ENCODE data around the gene HOXA1.
A peak's percentile ranks its signal among the peaks of the same experiment; 100 is the strongest.

The HOXA1 gene

GRCh38 chr7:27131390-27131819 is 35.6 kb upstream of the HOXA1 start:
- no peak for DNase-seq (ENCODE audit: low spot score)

GRCh38 chr7:27130540-27131389 is 35.0 kb upstream of the HOXA1 start, which contains the start of gene HOXA4:
HOXA4 (minus strand) TSS chr7:27130757; CDS start chr7:27130733, 24 bp downstream.
- peak; percentile 97 for DNase-seq (ENCODE audit: low spot score)

GRCh38 chr7:27129729-27130539 is 34.1 kb upstream of the HOXA1 start:
- DNase-seq (ENCODE audit: low spot score): peak; percentile 59

DNA sequence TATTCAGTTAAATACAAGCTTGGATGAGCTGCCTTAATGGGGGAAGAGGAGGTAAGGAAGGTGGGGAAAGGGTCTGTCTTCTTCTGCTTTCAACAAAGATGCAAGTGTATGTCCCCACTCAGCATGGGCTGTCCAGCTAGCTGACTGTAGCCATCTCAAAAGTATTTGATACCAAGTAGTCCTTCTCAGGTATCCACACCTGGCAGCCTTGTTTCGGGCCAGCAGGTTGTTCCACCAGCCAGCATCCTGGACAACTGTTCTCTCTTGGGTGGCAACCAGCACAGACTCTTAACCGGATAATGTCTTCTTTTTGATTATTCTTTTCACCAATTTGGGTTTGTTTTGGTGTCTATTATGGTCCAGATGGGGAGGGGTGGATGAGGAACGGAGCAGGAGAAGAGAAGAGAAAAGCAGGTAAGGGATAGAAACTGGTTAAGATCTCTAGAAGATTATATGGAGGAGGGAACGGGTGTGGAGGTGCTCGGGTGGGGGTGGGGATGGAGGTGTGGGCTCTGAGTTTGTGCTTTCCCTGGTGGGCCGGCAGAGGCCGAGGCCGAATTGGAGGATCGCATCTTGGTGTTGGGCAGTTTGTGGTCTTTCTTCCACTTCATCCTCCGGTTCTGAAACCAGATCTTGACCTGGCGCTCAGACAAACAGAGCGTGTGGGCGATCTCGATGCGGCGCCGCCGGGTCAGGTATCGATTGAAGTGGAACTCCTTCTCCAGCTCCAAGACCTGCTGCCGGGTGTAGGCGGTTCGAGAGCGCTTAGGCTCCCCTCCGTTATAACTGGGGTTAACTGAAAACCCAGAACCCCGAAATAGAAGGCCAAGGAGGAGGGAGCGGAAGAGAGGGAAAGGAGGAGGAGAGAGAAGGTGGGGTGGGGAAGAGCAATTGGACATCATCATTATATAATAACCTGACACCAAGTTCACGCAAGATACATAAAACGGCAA is 33.3 kb upstream of the HOXA1 start:
- DNase-seq (ENCODE audit: low spot score): no peak

GRCh38 chr7:27128034-27128433 is 32.2 kb upstream of the HOXA1 start:
- no peak for DNase-seq (ENCODE audit: low spot score)

DNA sequence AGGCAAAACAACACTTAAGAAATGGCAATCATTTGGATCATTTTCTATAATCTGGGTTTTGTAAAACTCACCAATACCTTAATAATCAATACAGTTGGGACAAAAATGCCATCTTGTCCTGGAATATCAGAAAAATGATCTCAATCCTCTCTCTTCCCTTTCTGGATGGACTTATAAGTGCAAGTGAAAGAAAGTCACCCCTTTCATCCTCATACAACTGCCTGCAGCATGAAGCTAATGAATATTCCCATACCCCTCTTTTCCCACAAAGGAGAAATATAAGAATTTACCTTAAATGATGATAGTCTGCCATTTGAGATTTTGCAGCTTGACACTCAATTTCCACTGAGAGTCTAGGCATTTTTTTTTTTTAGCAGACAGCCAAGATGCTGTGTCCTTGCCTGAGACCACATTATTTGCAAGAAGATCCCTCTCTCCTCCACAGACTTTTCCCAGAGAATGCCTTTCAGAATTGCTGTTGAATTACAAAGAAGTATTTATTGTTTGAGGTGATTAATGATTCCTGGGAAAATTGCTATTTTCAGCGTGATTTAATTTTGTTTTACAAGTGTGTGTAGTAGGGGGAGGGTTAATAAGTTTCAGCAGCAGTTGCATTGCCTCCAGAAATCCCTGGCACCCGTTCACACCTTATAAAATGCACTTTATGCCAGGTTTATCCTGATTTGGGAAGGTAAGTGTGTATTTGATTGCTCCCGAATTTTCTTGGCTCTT is 31.0 kb upstream of the HOXA1 start:
- no peak for DNase-seq (ENCODE audit: low spot score)

DNA sequence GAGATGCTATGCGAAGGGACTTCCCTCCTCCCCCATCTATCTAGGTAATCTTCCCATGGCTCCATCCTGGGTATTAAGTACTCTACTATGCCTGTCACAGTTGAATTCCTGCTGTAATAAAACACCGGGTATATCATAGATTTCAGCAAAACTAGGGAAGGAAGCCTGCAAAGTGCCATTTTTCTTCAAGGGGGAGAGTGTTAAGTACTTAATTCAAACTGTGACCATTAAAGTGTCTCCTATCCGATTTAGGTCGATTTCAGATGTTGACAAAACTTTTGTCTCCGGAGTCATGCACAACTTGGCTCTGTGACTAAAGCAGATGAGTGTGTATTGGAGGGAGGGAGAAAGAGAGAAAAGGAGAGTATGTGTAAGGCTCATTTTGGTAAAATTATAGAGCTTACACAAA is 30.2 kb upstream of the HOXA1 start:
- no peak for DNase-seq (ENCODE audit: low spot score)

DNA sequence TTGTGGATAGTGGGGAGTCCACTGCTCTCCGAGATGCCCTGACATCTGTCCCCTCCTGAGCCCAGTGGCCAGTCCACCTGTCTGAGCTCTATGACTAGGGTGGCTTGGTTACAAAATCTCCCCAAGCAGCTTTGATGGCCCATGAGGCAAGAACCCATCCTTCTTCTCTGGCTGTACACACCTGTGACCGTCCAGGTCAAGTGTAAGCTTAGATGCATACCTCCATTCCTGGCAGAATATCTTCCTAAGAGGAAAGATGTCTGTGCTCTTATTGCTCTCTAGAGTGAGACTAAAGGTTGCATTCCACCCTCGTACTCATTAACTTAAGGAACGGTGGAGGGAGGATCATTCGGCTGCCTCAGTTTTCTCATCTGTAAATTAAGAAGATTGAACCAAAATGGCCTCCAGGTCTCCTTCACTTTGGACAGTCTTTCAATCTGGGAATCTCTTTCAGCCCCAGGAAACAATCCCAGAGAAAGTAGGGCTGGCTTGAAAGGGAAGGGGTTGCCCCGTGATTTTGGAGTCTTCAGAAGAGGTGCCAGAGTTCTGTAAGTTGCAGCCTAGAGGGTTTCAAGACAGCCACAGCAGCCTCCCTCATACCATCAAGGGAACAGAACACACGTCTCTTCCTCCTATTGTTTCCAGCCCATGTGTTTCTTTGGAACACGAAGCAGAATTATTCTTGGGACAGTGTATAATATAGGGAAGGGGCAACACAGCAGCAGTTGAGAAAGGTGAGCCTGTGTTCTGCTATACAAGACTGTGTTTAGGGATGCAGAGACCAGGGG is 29.3 kb upstream of the HOXA1 start:
- DNase-seq (ENCODE audit: low spot score): no peak

DNA sequence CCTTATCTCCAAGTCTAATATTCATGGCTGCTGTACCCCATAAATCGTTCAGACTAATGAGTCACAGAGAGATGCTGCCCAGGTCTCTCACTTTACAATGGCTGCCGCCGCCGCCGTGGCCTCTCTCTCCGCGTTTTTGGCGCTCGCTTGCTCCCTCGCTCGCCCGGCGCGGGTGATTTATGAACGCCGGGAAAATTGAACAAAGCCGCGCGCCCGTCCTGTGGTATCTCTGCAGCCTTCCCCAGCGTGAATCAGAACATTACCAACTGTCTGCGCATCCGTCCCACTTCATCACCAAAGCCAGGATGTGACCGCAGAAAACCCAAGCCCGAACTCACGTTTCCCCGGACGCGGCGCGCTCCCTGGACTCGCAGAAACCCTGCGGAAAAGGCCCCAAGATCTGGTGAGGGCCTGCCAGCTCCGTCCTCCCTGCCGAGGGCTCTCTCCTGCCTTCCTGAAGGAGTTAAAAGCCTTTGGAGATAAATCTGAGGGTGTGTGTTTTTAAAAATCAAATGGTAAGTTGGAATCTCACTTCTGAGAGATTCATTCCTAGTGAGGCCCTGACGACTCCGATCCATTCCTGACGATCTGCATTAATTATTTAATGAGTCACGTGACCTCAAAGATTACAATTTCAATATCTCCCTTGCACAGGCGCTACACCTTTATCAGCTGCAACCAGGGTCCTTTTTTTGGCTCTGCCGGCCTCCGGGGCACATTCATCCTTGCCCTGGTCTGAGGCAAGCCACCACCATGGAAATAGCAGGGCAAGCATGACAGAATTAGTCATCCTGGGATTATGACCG is 28.5 kb upstream of the HOXA1 start:
- no peak for DNase-seq (ENCODE audit: low spot score)

DNA sequence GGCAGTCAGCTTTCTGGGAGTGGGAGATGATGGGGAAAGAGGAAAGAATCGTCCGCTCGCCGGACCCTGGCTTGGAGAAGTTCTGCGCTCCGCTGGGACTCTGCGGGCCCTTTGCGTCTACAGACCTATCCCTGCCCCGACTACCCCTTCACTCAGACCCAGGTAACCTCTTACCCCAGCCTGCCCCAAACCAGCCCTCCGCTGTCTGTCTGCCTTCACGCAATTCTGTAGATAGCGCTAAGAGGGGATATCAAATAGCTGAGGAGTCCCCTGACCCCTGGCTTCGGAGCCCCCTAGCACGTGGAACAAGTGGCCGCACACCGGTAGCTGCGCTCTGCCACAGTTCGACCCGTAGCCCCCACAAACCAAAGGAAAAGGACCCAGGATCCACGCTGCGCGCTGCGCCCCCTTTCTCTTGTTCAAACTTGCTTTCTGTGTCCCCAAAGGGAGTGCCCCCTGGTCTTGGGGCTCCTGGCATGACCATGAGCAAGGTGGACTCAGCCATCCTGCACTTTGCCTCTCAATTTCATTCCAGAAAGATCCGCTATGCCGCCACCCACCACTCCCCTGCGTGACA is 27.8 kb upstream of the HOXA1 start:
- no peak for DNase-seq (ENCODE audit: low spot score)

GRCh38 chr7:27123007-27123476 is 27.2 kb upstream of the HOXA1 start:
- no peak for DNase-seq (ENCODE audit: low spot score)

DNA sequence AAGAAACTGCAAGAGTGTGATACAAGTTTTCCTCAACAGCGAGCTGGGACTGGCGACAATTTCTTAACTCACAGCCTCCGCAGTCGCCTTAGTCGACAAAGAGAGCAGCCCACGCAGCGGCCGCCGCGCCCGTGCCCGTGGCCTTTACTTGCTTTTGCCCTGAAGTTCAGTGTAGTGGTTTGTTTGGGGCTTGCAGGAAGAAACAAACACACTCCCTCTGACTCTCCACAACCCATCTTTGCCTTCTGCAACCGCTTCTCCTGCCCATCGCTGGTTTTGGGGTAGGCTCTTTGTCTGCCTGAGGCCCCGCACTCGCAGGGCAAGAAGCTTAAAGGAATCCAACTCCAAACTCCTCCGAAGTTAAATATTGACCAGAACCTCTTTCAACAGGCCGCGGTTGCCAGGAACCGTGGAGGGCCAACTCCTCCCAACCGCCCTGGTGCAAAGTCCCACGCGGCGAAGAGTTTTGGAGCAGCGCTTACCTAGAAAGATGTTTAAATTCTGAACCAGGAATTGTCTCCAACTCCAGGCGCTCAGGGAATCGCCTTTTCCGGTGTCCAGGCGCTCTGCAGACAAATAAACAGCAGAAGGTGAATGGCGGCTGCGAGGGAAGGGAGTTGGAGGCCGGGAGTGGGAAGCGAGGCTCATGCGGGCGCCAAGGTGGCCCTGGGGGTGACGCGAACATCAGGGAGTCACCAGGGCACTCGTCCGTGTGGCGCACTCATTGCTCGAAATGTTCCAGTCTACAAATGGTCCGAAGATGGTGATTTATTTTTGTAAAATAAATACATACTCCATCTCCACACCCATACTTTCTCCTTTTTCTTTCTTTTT is 26.5 kb upstream of the HOXA1 start:
- DNase-seq (ENCODE audit: low spot score): no peak

DNA sequence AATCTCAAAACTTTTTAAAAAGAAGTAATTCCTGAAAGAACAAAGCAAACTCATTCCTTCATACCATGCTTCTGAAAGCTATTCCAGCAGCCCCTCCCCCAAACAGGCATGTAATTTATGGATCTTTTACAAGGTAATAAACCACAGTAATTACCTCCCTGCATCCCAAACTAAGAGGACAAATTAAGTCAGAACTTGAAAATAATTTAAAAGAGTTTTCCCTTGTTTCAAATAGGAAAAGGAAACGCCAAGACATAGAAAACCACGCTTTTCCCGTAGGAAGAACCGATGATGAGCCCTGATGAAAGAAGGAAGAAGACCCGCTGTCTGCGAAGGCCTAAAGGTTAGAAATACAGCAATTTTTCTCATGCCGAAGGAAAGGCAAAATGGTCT is 25.9 kb upstream of the HOXA1 start:
- DNase-seq (ENCODE audit: low spot score): no peak

- DNase-seq (ENCODE audit: low spot score): no peak
These were observed 23.7 kb upstream of the HOXA1 start for GRCh38 chr7:27119412-27119911.

- DNase-seq (ENCODE audit: low spot score): no peak
These were observed 22.8 kb upstream of the HOXA1 start for GRCh38 chr7:27118580-27118979.

GRCh38 chr7:27117887-27118491 is 22.2 kb upstream of the HOXA1 start:
- no peak for DNase-seq (ENCODE audit: low spot score)

All from AG08395 (cell line).